ENCODE data around the gene MBD3L2. TPM values are rescaled to one million over a fixed set of nuclear protein-coding genes. Genes with fewer than 3 reads are reported as not detected.

The MBD3L2 gene
- total RNA-seq, 1 donor from 2014 or later = 0.57 TPM

DNA sequence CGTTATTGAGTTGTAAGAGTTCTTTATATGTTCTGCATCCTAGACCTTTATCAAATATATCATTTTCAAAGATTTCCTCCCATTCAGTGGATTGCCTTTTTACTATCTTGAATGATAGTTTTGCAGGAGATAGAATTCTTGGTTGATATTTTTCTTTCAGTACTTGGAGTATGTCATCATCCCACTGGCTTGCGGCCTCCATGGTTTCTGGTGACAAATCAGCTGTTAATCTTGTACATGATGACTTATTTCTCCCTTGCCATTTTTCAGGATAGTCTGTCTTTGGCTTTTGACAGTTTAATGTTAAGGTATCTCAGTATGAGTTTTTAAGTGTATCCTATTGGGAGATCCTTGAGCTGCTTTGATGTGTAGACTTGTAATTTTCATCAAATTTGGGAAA, 28.9 kb downstream of the MBD3L2 start:
- no peak for TF ChIP-seq EZH2 (IDR thresholded peaks at IDR 0.05; ENCODE audit: insufficient read depth, low read length)
- TF ChIP-seq, protein P1, sequence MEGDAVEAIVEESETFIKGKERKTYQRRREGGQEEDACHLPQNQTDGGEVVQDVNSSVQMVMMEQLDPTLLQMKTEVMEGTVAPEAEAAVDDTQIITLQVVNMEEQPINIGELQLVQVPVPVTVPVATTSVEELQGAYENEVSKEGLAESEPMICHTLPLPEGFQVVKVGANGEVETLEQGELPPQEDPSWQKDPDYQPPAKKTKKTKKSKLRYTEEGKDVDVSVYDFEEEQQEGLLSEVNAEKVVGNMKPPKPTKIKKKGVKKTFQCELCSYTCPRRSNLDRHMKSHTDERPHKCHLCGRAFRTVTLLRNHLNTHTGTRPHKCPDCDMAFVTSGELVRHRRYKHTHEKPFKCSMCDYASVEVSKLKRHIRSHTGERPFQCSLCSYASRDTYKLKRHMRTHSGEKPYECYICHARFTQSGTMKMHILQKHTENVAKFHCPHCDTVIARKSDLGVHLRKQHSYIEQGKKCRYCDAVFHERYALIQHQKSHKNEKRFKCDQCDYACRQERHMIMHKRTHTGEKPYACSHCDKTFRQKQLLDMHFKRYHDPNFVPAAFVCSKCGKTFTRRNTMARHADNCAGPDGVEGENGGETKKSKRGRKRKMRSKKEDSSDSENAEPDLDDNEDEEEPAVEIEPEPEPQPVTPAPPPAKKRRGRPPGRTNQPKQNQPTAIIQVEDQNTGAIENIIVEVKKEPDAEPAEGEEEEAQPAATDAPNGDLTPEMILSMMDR (IDR thresholded peaks at IDR 0.05; ENCODE audit: insufficient read depth, low read depth, low read length) = no peak
- H3K4me1 ChIP-seq (ENCODE audit: insufficient read depth, low read length) = no peaks in the 10 kb centered on the region
- no peak for DNase-seq (ENCODE audit: low read depth)
- H3K4me2 ChIP-seq (ENCODE audit: low read length) = no peak overlapping the region
- no peaks in the 10 kb centered on the region for H3K79me2 ChIP-seq (ENCODE audit: insufficient read depth, low read length)
- Mint-ChIP-seq H3K27me3 (ENCODE audit: low read depth, unreplicated experiment) (no peaks in the 10 kb centered on the region), H3K36me3 (ENCODE audit: low read depth, unreplicated experiment) (peaks cover 85% of the 10 kb centered on the region), H3K27ac (ENCODE audit: unreplicated experiment) (no peak overlapping the region), H3K4me1 (ENCODE audit: low read depth, unreplicated experiment) (no peaks in the 10 kb centered on the region), H3K9me3 (ENCODE audit: unreplicated experiment) (peaks cover 61% of the 10 kb centered on the region), H3K4me3 (ENCODE audit: unreplicated experiment) (no peak overlapping the region)
- no peaks in the 10 kb centered on the region for H4K20me1 ChIP-seq (ENCODE audit: insufficient read depth, low read length)
- H3K9ac ChIP-seq (ENCODE audit: low read length) = no peak overlapping the region
- no peak overlapping the region for H3K27ac ChIP-seq (ENCODE audit: low read depth, low read length)
- no peaks in the 10 kb centered on the region for H3K27me3 ChIP-seq (ENCODE audit: insufficient read depth, low read length)
- peaks cover 70% of the 10 kb centered on the region for H3K36me3 ChIP-seq (ENCODE audit: insufficient read depth, low read length)
- H3K9me3 ChIP-seq (ENCODE audit: insufficient read depth, low read depth, low read length) = peaks cover 54% of the 10 kb centered on the region
- H3K4me3 ChIP-seq (ENCODE audit: insufficient read depth, low read depth, low read length) = no peak overlapping the region
- FAIRE-seq = no peak
- no peak overlapping the region for H2AFZ ChIP-seq (ENCODE audit: low read depth, low read length)

DNA sequence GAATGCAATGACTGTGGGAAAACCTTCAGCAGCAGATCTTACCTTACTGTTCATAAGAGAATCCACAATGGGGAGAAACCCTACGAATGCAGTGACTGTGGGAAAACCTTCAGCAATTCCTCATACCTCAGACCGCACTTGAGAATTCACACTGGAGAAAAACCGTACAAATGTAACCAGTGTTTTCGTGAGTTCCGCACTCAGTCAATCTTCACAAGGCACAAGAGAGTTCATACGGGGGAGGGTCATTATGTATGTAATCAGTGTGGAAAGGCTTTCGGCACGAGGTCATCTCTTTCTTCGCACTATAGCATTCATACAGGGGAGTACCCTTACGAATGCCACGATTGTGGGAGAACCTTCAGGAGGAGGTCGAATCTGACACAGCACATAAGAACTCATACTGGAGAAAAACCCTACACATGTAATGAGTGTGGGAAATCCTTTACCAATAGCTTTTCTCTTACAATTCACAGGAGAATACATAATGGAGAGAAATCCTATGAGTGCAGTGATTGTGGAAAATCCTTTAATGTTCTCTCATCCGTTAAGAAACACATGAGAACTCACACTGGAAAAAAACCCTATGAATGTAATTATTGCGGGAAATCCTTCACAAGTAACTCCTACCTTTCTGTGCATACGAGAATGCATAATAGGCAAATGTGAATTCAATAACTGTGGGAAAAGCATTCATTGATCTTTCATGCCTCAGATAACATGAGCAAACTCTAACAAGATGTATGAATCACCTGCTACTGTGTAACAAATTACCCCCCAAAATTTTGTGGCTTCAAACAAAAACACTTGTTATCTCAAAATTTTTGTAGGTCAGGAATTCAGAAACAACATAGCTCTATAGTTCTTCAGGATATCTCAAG, 34.2 kb downstream of the MBD3L2 start:
- Histone ChIP-seq H3K36me3 (ENCODE audit: insufficient read depth, low read length) (peaks cover 63% of the 10 kb centered on the region), H3K4me1 (ENCODE audit: insufficient read depth, low read length) (no peaks in the 10 kb centered on the region), H3K9ac (ENCODE audit: low read length) (no peak overlapping the region), H3K27me3 (ENCODE audit: insufficient read depth, low read length) (no peaks in the 10 kb centered on the region), H3K27ac (ENCODE audit: low read depth, low read length) (no peak overlapping the region), H3K9me3 (ENCODE audit: insufficient read depth, low read depth, low read length) (peaks cover 71% of the 10 kb centered on the region), H2AFZ (ENCODE audit: low read depth, low read length) (no peak overlapping the region), H3K4me3 (ENCODE audit: insufficient read depth, low read depth, low read length) (no peak overlapping the region), H4K20me1 (ENCODE audit: insufficient read depth, low read length) (no peaks in the 10 kb centered on the region), H3K4me2 (ENCODE audit: low read length) (no peak overlapping the region), H3K79me2 (ENCODE audit: insufficient read depth, low read length) (no peaks in the 10 kb centered on the region)
- H3K4me3 Mint-ChIP-seq (ENCODE audit: unreplicated experiment) = no peak overlapping the region
- no peaks in the 10 kb centered on the region for H3K4me1 Mint-ChIP-seq (ENCODE audit: low read depth, unreplicated experiment)
- DNase-seq (ENCODE audit: low read depth) (peak; percentile 37), FAIRE-seq (no peak)
- H3K27me3 Mint-ChIP-seq (ENCODE audit: low read depth, unreplicated experiment) = no peaks in the 10 kb centered on the region
- peaks cover 89% of the 10 kb centered on the region for H3K9me3 Mint-ChIP-seq (ENCODE audit: unreplicated experiment)
- TF ChIP-seq, protein P1 (IDR thresholded peaks at IDR 0.05; ENCODE audit: insufficient read depth, low read depth, low read length) = no peak
- no peak for TF ChIP-seq EZH2 (IDR thresholded peaks at IDR 0.05; ENCODE audit: insufficient read depth, low read length)
- H3K27ac Mint-ChIP-seq (ENCODE audit: unreplicated experiment) = no peak overlapping the region
- peaks cover 77% of the 10 kb centered on the region for H3K36me3 Mint-ChIP-seq (ENCODE audit: low read depth, unreplicated experiment)

DNA sequence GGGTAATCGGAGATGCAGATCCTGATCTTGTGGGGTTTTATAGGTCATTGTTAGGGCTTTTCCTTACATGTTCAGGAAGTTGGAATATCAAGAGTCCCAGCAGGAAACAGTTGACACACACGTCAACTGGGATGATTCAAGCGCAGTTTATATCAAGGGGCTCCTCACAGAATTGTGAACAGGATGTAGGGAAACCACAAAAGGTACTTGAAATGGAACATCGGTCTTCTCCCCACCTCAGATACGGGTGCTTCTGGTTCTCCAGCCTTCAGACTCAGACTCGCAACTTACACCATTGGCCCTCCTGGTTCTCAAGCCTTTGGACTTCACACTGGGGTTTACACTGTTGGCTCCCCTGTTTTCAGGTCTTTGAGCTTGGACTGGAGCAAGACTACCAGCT, 39.9 kb downstream of the MBD3L2 start:
- H3K9me3 Mint-ChIP-seq (ENCODE audit: unreplicated experiment) = peaks cover 75% of the 10 kb centered on the region

More for the DNA sequence above, 39.9 kb downstream of the MBD3L2 start:
- Histone ChIP-seq H3K27ac (ENCODE audit: low read depth, low read length) (no peak overlapping the region), H3K4me2 (ENCODE audit: low read length) (no peak overlapping the region), H3K9me3 (ENCODE audit: insufficient read depth, low read depth, low read length) (peaks cover 33% of the 10 kb centered on the region), H3K27me3 (ENCODE audit: insufficient read depth, low read length) (no peaks in the 10 kb centered on the region), H3K4me1 (ENCODE audit: insufficient read depth, low read length) (no peaks in the 10 kb centered on the region), H4K20me1 (ENCODE audit: insufficient read depth, low read length) (no peaks in the 10 kb centered on the region), H3K4me3 (ENCODE audit: insufficient read depth, low read depth, low read length) (no peak overlapping the region), H3K9ac (ENCODE audit: low read length) (no peak overlapping the region), H2AFZ (ENCODE audit: low read depth, low read length) (no peak overlapping the region), H3K79me2 (ENCODE audit: insufficient read depth, low read length) (no peaks in the 10 kb centered on the region), H3K36me3 (ENCODE audit: insufficient read depth, low read length) (peaks cover 9% of the 10 kb centered on the region)
- no peaks in the 10 kb centered on the region for H3K4me1 Mint-ChIP-seq (ENCODE audit: low read depth, unreplicated experiment)
- FAIRE-seq = no peak
- no peak for DNase-seq (ENCODE audit: low read depth)
- no peak overlapping the region for H3K27ac Mint-ChIP-seq (ENCODE audit: unreplicated experiment)
- TF ChIP-seq, protein P1 (IDR thresholded peaks at IDR 0.05; ENCODE audit: insufficient read depth, low read depth, low read length) = no peak
- no peak for TF ChIP-seq EZH2 (IDR thresholded peaks at IDR 0.05; ENCODE audit: insufficient read depth, low read length)
- no peaks in the 10 kb centered on the region for H3K27me3 Mint-ChIP-seq (ENCODE audit: low read depth, unreplicated experiment)
- peaks cover 62% of the 10 kb centered on the region for H3K36me3 Mint-ChIP-seq (ENCODE audit: low read depth, unreplicated experiment)
- no peak overlapping the region for H3K4me3 Mint-ChIP-seq (ENCODE audit: unreplicated experiment)
